ENCODE results near the gene PPP1R14D.

DNA sequence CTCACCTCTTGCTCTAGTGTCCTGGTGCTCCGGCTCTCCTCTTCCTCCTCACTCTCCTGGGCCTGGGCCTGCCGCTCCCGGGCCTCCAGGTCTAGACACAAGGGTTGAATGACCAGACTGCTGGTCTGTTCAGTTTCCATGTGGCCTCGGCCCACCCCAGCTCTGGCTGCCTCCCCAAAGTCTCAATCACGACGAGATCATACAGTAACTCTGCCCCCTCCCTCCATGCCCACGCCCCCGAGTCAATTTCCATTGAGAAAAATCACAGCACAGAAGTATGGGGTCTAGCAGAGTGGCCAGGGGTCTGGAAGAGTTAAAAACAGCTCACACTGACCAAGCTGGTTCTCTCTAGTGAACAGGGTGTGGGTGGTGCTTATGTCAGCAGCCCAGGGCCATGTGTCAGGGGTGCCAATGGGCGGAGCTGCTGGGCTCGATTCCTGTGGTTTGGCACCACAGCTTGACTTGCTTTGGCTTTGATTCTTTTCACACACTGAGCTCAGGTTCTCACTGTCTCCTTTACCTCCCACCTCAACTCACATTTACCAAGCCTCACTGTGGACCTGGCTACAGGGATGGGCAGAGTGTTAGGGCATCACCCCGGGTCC lies 51.9 kb downstream of the PPP1R14D start:
- TF ChIP-seq POLR2A (IDR thresholded peaks at IDR 0.05; ENCODE audit: extremely low read depth, insufficient read length) (no peak), CTCF (IDR thresholded peaks at IDR 0.05; ENCODE audit: low read depth, low read length) (no peak)
